ENCODE results near the gene NOLC1. TPM values are rescaled to one million over a fixed set of nuclear protein-coding genes. Genes with fewer than 3 reads are reported as not detected.

NOLC1 gene
- total RNA-seq, 1 experiment from 2014 or later, result 69.9 TPM

- no TSS peak for BruUV-seq (replicated peaks)
- TF ChIP-seq CTCF (conservative IDR thresholded peaks at IDR 0.05; ENCODE audit: low read depth, low read length) (no peak), EZH2phosphoT487 (IDR thresholded peaks at IDR 0.05; ENCODE audit: borderline replicate concordance, low read length) (no peak), EZH2 (IDR thresholded peaks at IDR 0.05; ENCODE audit: low read length, unreplicated experiment) (no peak)
- peaks cover 10% of the 10 kb centered on the region for H3F3A ChIP-seq (ENCODE audit: low read length, unreplicated experiment)
- DNase-seq, result no peak
- H3K4me3 ChIP-seq (ENCODE audit: low read length), result no peak overlapping the region
- no peaks in the 10 kb centered on the region for H3K9me3 ChIP-seq (ENCODE audit: low read length)
- H3K79me2 ChIP-seq (ENCODE audit: low read length), result peaks cover under 1% of the 10 kb centered on the region; the same call in 1 of the 2 replicates
- H3K4me1 ChIP-seq (ENCODE audit: insufficient read depth, low read length), result peaks cover 20% of the 10 kb centered on the region
- H3K27ac ChIP-seq (ENCODE audit: low read length), result no peak overlapping the region
- intact Hi-C loops (cut with micrococcal nuclease), result no loop called here
- peaks cover 47% of the 10 kb centered on the region for H3K36me3 ChIP-seq (ENCODE audit: low read depth, low read length)
- H3K4me2 ChIP-seq (ENCODE audit: low read length), result no peak overlapping the region
- ChIA-PET CTCF (no interaction called here), POLR2A (ENCODE audit: unreplicated experiment) (no interaction called here)
- H4K20me1 ChIP-seq (ENCODE audit: low read length), result 0 out of 2 replicates have a peak, but pooled peaks cover 3% of the 10 kb centered on the region
- H2AFZ ChIP-seq (ENCODE audit: low read length), result no peak overlapping the region
- no peak overlapping the region for H3K9ac ChIP-seq (ENCODE audit: low read length)
- no peaks in the 10 kb centered on the region for H3K27me3 ChIP-seq (ENCODE audit: low read length)
- no peaks in the 10 kb centered on the region for H3K9me2 ChIP-seq (replicated peaks; ENCODE audit: low read length)
- no peak for ATAC-seq
Measured at GRCh38 chr10:102146971-102147428, 5.2 kb upstream of the NOLC1 start.

GRCh38 chr10:102147561-102147960 lies 4.6 kb upstream of the NOLC1 start:
- H4K20me1 ChIP-seq (ENCODE audit: low read length), result 0 out of 2 replicates have a peak, but pooled peaks cover 3% of the 10 kb centered on the region
- no peaks in the 10 kb centered on the region for H3K9me3 ChIP-seq (ENCODE audit: low read length)
- no peaks in the 10 kb centered on the region for H3K9me2 ChIP-seq (replicated peaks; ENCODE audit: low read length)
- no peak for DNase-seq
- H3K4me1 ChIP-seq (ENCODE audit: insufficient read depth, low read length), result peaks cover 20% of the 10 kb centered on the region
- H3K4me3 ChIP-seq (ENCODE audit: low read length), result no peak overlapping the region
- ATAC-seq, result no peak
- H3K79me2 ChIP-seq (ENCODE audit: low read length), result peaks cover 4% of the 10 kb centered on the region
- intact Hi-C loops (cut with micrococcal nuclease), result no loop called here
- no peak overlapping the region for H3K27ac ChIP-seq (ENCODE audit: low read length)
- H3K9ac ChIP-seq (ENCODE audit: low read length), result no peak overlapping the region
- no TSS peak for BruUV-seq (replicated peaks)
- peaks cover 47% of the 10 kb centered on the region for H3K36me3 ChIP-seq (ENCODE audit: low read depth, low read length)
- peaks cover 10% of the 10 kb centered on the region for H3F3A ChIP-seq (ENCODE audit: low read length, unreplicated experiment)
- ChIA-PET CTCF (interaction anchor here (0.7 kb wide), 1 partner anchor 688 kb away, joined by 3 read pairs; no protein-coding TSS in a partner anchor), POLR2A (ENCODE audit: unreplicated experiment) (interaction anchor here (0.7 kb wide), 1 partner anchor 214 kb away, joined by 3 read pairs; no protein-coding TSS in a partner anchor)
- no peak overlapping the region for H2AFZ ChIP-seq (ENCODE audit: low read length)
- TF ChIP-seq EZH2phosphoT487 (IDR thresholded peaks at IDR 0.05; ENCODE audit: borderline replicate concordance, low read length), result no peak
- no peak for TF ChIP-seq CTCF (conservative IDR thresholded peaks at IDR 0.05; ENCODE audit: low read depth, low read length)
- TF ChIP-seq EZH2 (IDR thresholded peaks at IDR 0.05; ENCODE audit: low read length, unreplicated experiment), result no peak
- no peaks in the 10 kb centered on the region for H3K27me3 ChIP-seq (ENCODE audit: low read length)
- no peak overlapping the region for H3K4me2 ChIP-seq (ENCODE audit: low read length)

GRCh38 chr10:102148275-102148674 lies 3.9 kb upstream of the NOLC1 start:
- H3K9me3 ChIP-seq (ENCODE audit: low read length), result no peaks in the 10 kb centered on the region
- no TSS peak for BruUV-seq (replicated peaks)
- TF ChIP-seq EZH2 (IDR thresholded peaks at IDR 0.05; ENCODE audit: low read length, unreplicated experiment) (no peak), EZH2phosphoT487 (IDR thresholded peaks at IDR 0.05; ENCODE audit: borderline replicate concordance, low read length) (no peak), CTCF (conservative IDR thresholded peaks at IDR 0.05; ENCODE audit: low read depth, low read length) (no peak)
- no peak for ATAC-seq
- no peak overlapping the region for H3K4me2 ChIP-seq (ENCODE audit: low read length)
- peaks cover 20% of the 10 kb centered on the region for H3K4me1 ChIP-seq (ENCODE audit: insufficient read depth, low read length)
- H4K20me1 ChIP-seq (ENCODE audit: low read length), result peaks cover 3% of the 10 kb centered on the region; the same call in 1 of the 2 replicates
- intact Hi-C loops (cut with micrococcal nuclease), result no loop called here
- ChIA-PET CTCF (interaction anchor here (0.7 kb wide), 1 partner anchor 687 kb away, joined by 3 read pairs; no protein-coding TSS in a partner anchor), POLR2A (ENCODE audit: unreplicated experiment) (interaction anchor here (0.7 kb wide), 1 partner anchor 213 kb away, joined by 3 read pairs; no protein-coding TSS in a partner anchor)
- DNase-seq, result no peak
- H2AFZ ChIP-seq (ENCODE audit: low read length), result no peak overlapping the region
- no peak overlapping the region for H3K4me3 ChIP-seq (ENCODE audit: low read length)
- H3K36me3 ChIP-seq (ENCODE audit: low read depth, low read length), result peaks cover 42% of the 10 kb centered on the region; the same call in 1 of the 2 replicates
- peaks cover 10% of the 10 kb centered on the region for H3F3A ChIP-seq (ENCODE audit: low read length, unreplicated experiment)
- H3K79me2 ChIP-seq (ENCODE audit: low read length), result peaks cover 11% of the 10 kb centered on the region
- no peak overlapping the region for H3K27ac ChIP-seq (ENCODE audit: low read length)
- H3K9ac ChIP-seq (ENCODE audit: low read length), result no peak overlapping the region
- no peaks in the 10 kb centered on the region for H3K27me3 ChIP-seq (ENCODE audit: low read length)
- no peaks in the 10 kb centered on the region for H3K9me2 ChIP-seq (replicated peaks; ENCODE audit: low read length)

All from PC-3 (cell line).